ENCODE data around the gene ECSIT. TPM values are rescaled to one million over a fixed set of nuclear protein-coding genes. Genes with fewer than 3 reads are reported as not detected.
"Not testable (repeated sequence)": the region's sequence is repeated elsewhere in the genome, so short reads cannot be mapped to it uniquely, and the experiment has no call there.

The ECSIT gene
- total RNA-seq, 1 experiment from 2014 or later, result 39.4 TPM

DNA sequence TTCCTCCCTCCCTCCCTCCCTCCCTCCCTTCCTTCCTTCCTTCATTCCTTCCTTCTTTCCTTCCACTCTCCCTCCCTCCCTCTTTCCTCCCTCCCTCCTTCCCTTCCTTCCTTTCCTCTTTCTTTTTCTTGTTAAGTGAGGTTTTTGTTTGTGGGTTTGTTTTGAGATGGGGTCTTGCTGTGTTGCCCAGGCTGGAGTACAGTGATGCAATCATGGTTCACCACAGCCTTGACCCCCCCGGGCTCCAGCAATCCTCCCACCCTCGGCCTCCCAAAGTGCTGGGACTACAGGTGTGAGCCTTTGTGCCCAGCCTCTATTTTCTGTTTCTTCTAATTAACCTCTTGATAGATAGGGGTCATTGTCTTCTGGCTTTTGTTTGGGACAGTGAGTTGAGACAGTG, 67.5 kb downstream of the ECSIT start:
- ChIA-PET CTCF (no interaction called here), POLR2A (no interaction called here)
- no peaks in the 10 kb centered on the region for H3K4me1 ChIP-seq (ENCODE audit: control insufficient read depth, insufficient read depth, low read length)
- no peaks in the 10 kb centered on the region for H3K36me3 ChIP-seq (ENCODE audit: control insufficient read depth, insufficient read depth, low read length)
- TF ChIP-seq, protein P1, sequence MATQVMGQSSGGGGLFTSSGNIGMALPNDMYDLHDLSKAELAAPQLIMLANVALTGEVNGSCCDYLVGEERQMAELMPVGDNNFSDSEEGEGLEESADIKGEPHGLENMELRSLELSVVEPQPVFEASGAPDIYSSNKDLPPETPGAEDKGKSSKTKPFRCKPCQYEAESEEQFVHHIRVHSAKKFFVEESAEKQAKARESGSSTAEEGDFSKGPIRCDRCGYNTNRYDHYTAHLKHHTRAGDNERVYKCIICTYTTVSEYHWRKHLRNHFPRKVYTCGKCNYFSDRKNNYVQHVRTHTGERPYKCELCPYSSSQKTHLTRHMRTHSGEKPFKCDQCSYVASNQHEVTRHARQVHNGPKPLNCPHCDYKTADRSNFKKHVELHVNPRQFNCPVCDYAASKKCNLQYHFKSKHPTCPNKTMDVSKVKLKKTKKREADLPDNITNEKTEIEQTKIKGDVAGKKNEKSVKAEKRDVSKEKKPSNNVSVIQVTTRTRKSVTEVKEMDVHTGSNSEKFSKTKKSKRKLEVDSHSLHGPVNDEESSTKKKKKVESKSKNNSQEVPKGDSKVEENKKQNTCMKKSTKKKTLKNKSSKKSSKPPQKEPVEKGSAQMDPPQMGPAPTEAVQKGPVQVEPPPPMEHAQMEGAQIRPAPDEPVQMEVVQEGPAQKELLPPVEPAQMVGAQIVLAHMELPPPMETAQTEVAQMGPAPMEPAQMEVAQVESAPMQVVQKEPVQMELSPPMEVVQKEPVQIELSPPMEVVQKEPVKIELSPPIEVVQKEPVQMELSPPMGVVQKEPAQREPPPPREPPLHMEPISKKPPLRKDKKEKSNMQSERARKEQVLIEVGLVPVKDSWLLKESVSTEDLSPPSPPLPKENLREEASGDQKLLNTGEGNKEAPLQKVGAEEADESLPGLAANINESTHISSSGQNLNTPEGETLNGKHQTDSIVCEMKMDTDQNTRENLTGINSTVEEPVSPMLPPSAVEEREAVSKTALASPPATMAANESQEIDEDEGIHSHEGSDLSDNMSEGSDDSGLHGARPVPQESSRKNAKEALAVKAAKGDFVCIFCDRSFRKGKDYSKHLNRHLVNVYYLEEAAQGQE (IDR thresholded peaks at IDR 0.05; ENCODE audit: insufficient read depth in 1 of 2, low read depth in 2 of 2, low read length in 1 of 2), result no peak
- TF ChIP-seq, protein P2, sequence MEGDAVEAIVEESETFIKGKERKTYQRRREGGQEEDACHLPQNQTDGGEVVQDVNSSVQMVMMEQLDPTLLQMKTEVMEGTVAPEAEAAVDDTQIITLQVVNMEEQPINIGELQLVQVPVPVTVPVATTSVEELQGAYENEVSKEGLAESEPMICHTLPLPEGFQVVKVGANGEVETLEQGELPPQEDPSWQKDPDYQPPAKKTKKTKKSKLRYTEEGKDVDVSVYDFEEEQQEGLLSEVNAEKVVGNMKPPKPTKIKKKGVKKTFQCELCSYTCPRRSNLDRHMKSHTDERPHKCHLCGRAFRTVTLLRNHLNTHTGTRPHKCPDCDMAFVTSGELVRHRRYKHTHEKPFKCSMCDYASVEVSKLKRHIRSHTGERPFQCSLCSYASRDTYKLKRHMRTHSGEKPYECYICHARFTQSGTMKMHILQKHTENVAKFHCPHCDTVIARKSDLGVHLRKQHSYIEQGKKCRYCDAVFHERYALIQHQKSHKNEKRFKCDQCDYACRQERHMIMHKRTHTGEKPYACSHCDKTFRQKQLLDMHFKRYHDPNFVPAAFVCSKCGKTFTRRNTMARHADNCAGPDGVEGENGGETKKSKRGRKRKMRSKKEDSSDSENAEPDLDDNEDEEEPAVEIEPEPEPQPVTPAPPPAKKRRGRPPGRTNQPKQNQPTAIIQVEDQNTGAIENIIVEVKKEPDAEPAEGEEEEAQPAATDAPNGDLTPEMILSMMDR (IDR thresholded peaks at IDR 0.05), result no peak
- TF ChIP-seq SIN3A (IDR thresholded peaks at IDR 0.05; ENCODE audit: borderline replicate concordance, insufficient read depth, low read depth, low read length) (no peak), TCF7L2 (IDR thresholded peaks at IDR 0.05; ENCODE audit: low read depth, low read length) (no peak)
- H3K27ac ChIP-seq (ENCODE audit: low read length), result no peak overlapping the region
- ATAC-seq (no peak), DNase-seq (ENCODE audit: low read depth, low spot score) (no peak)
- H3K27me3 ChIP-seq (ENCODE audit: control insufficient read depth, insufficient read depth, low read length), result no peaks in the 10 kb centered on the region
- in situ Hi-C loops (cut with HindIII; ENCODE audit: low pct_unique_long_range_greater_than_20kb, low sequenced_read_pairs) (no loop called here), intact Hi-C loops (cut with micrococcal nuclease; ENCODE audit: unreplicated experiment) (no loop called here)
- BruUV-seq (replicated peaks), result no TSS peak
- H3K9me3 ChIP-seq (ENCODE audit: control insufficient read depth, insufficient read depth, low read depth, low read length), result no peaks in the 10 kb centered on the region
- no peak overlapping the region for H3K4me3 ChIP-seq (ENCODE audit: low read depth in 2 of 2, low read length in 2 of 2)

DNA sequence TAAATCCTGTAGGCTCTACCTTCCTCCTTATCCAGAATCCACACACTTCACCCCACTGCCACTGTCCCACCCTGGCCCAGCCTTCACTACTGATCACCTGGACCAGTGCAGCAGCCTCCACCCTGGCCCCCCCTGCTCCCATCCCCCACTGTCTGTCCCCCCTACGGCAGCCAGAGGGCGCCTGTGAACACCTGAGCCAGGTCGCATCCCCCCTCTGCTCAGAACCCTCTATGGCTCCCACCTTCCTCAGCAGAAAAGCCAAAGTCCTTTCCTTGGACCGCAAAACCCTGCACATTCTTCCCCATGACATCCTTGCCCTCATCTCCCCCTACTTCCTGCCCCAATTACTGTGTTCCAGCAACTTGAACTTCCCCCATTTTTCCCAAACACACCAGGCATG, 68.7 kb downstream of the ECSIT start:
- BruUV-seq (replicated peaks), result no TSS peak
- CTCF ChIA-PET, result no interaction called here
- intact Hi-C loops (cut with micrococcal nuclease; ENCODE audit: unreplicated experiment), result no loop called here
- Histone ChIP-seq H3K27me3 (ENCODE audit: control insufficient read depth, insufficient read depth, low read length) (no peaks in the 10 kb centered on the region), H3K36me3 (ENCODE audit: control insufficient read depth, insufficient read depth, low read length) (no peaks in the 10 kb centered on the region), H3K4me1 (ENCODE audit: control insufficient read depth, insufficient read depth, low read length) (no peaks in the 10 kb centered on the region), H3K4me3 (ENCODE audit: low read depth in 2 of 2, low read length in 2 of 2) (no peak overlapping the region), H3K27ac (ENCODE audit: low read length) (no peak overlapping the region), H3K9me3 (ENCODE audit: control insufficient read depth, insufficient read depth, low read depth, low read length) (no peaks in the 10 kb centered on the region)
- DNase-seq (ENCODE audit: low read depth, low spot score) (no peak), ATAC-seq (no peak)
- in situ Hi-C loops (cut with HindIII; ENCODE audit: low pct_unique_long_range_greater_than_20kb, low sequenced_read_pairs), result no loop called here
- POLR2A ChIA-PET, result no interaction called here
- TF ChIP-seq TCF7L2 (IDR thresholded peaks at IDR 0.05; ENCODE audit: low read depth, low read length) (no peak), SIN3A (IDR thresholded peaks at IDR 0.05; ENCODE audit: borderline replicate concordance, insufficient read depth, low read depth, low read length) (no peak), POLR2AphosphoS5 (IDR thresholded peaks at IDR 0.05; ENCODE audit: low read depth, low read length) (no peak)
- TF ChIP-seq, protein P2 (IDR thresholded peaks at IDR 0.05), result no peak; the same call in 1 of the 2 replicates
- TF ChIP-seq, protein P1 (IDR thresholded peaks at IDR 0.05; ENCODE audit: insufficient read depth in 1 of 2, low read depth in 2 of 2, low read length in 1 of 2), result no peak

DNA sequence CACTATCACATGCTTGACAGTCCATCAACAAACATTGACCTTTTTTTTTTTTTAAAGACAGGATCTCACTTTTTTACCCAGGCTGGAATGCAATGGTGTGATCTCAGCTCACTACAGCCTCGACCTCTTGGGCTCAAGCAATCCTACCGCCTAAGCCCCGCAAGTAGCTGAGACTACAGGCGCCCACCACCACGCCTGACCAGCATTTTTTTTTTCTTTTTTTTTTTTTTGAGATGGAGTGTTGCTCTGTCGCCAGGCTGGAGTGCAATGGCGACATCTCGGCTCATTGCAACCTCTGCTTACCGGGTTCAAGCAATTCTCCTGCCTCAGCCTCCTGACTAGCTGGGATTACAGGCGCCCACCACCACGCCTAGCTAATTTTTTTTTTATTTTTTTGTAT, 70.0 kb downstream of the ECSIT start:
- CTCF ChIA-PET, result interaction anchor here (0.7 kb wide), 2 partner anchors 11 to 100 kb away, joined by 4 read pairs; no protein-coding TSS in a partner anchor
- H3K9me3 ChIP-seq (ENCODE audit: control insufficient read depth, insufficient read depth, low read depth, low read length); ATAC-seq; in situ Hi-C loops (cut with HindIII; ENCODE audit: low pct_unique_long_range_greater_than_20kb, low sequenced_read_pairs); intact Hi-C loops (cut with micrococcal nuclease; ENCODE audit: unreplicated experiment); POLR2A ChIA-PET; H3K27me3 ChIP-seq (ENCODE audit: control insufficient read depth, insufficient read depth, low read length); BruUV-seq (replicated peaks); H3K27ac ChIP-seq (ENCODE audit: low read length); H3K4me3 ChIP-seq (ENCODE audit: low read depth in 2 of 2, low read length in 2 of 2); DNase-seq (ENCODE audit: low read depth, low spot score); H3K36me3 ChIP-seq (ENCODE audit: control insufficient read depth, insufficient read depth, low read length); H3K4me1 ChIP-seq (ENCODE audit: control insufficient read depth, insufficient read depth, low read length): not testable (repeated sequence)
